ENCODE results near the gene AQP10.
"Not testable (repeated sequence)": the region's sequence is repeated elsewhere in the genome, so short reads cannot be mapped to it uniquely, and the experiment has no call there.

Gene AQP10, protein sequence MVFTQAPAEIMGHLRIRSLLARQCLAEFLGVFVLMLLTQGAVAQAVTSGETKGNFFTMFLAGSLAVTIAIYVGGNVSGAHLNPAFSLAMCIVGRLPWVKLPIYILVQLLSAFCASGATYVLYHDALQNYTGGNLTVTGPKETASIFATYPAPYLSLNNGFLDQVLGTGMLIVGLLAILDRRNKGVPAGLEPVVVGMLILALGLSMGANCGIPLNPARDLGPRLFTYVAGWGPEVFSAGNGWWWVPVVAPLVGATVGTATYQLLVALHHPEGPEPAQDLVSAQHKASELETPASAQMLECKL

GRCh38 chr1:154320882-154321608, at the start of gene AQP10:
Gene AQP10, plus strand, starts transcription at chr1:154321093. Its CDS starts 63 bp downstream, at chr1:154321156.
- DNase-seq (ENCODE audit: low read depth, low spot score) = no peak

- peak; percentile 84 for DNase-seq (ENCODE audit: low read depth, low spot score)
Observed at GRCh38 chr1:154272217-154272998, 48.5 kb upstream of the AQP10 start, which contains the start of gene HAX1. Gene HAX1, plus strand, starts transcription at chr1:154272629. Its CDS starts 95 bp downstream, at chr1:154272724.

DNA sequence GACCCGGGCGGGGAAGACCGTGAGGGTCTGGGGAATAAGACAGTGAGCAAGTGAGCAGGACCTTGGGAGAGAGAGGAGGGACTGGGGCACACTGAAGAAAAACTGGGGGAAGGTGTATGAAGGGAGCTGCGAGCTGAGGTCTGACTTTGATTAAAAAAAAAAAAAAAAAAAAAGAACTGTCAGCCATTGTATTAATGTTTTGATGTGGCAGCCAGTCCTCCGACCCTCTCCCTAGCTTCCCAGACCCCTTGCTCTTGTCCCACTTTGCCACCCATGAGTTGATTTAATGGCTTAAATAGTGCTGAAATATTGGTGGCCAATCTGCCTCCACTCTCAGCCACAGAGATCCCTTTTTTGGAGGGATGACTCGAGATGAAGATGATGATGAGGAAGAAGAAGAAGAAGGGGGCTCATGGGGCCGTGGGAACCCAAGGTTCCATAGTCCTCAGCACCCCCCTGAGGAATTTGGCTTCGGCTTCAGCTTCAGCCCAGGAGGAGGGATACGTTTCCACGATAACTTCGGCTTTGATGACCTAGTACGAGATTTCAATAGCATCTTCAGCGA, 47.8 kb upstream of the AQP10 start:
- DNase-seq (ENCODE audit: low read depth, low spot score) = no peak

DNA sequence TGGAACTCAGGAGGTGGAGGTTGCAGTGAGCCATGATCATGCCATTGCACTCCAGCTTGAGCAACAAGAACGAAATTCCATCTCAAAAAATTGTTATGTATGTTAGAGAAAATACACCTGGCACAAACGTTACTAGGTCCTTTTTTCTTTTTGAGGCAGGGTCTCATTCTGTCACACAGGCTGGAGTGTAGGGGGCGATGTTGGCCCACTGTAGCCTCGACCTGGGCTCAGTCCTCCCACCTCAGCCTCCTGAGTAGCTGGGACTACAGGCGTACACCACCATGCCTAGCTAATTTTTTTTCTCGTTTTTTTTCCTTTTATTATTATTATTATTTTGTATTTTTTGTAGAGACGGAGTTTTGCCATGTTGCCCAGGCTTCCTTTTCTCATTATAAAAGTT, 44.1 kb upstream of the AQP10 start:
- no peak for DNase-seq (ENCODE audit: low read depth, low spot score)

DNA sequence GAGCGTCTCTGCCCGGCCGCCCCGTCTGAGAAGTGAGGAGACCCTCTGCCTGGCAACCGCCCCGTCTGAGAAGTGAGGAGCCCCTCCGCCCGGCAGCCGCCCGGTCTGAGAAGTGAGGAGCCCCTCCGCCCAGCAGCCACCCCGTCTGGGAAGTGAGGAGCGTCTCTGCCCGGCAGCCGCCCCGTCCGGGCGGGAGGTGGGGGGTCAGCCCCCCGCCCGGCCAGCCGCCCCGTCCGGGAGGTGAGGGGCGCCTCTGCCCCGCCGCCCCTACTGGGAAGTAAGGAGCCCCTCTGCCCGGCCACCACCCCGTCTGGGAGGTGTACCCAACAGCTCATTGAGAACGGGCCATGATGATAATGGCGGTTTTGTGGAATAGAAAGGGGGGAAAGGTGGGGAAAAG, 33.3 kb upstream of the AQP10 start:
- DNase-seq (ENCODE audit: low read depth, low spot score) = not testable (repeated sequence)

DNA sequence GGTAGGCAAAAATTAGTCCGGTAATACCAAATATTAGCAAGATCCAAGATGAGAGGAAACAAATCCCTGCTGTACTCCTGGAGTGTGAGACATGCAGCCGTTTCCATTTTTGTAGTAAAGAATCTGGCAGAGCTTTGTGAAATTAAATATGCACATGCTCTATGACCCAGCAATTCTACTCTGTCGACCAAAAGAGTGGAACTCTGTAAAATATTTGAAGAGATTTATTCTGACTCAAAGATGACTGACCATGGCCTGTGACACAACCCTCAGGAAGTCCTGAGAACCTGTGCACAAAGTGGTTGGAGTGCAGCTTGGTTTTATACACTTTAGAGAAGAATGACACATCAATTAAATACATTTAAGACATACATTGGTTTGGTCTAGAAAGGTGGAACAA, 32.2 kb upstream of the AQP10 start:
- DNase-seq (ENCODE audit: low read depth, low spot score) = no peak

GRCh38 chr1:154290921-154291320, 30.0 kb upstream of the AQP10 start:
- no peak for DNase-seq (ENCODE audit: low read depth, low spot score)

GRCh38 chr1:154295408-154296235, 25.3 kb upstream of the AQP10 start:
- no peak for DNase-seq (ENCODE audit: low read depth, low spot score)

GRCh38 chr1:154301582-154301981, 19.3 kb upstream of the AQP10 start:
- DNase-seq (ENCODE audit: low read depth, low spot score) = no peak

- DNase-seq (ENCODE audit: low read depth, low spot score) = no peak
Observed at GRCh38 chr1:154304664-154305337, 16.1 kb upstream of the AQP10 start.

DNA sequence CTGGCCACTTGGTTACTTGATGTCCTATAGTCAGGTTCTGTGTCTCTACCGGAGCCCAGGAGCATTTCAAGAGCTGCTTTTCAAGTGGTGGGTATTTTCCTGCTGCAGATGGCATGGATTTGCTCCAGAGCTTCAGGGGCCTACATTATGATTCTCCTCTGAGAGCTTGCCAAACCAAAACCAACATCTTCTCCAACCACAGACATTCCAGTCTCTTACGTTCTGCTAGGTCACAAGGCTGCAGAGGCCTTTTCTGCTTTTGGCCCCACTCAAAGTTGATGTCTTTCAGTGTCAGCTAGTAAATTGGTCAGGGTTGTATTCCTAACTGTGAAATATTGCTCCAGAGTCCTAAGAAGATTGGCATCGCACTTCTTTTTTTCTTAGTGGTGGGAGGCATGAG, 14.7 kb upstream of the AQP10 start:
- no peak for DNase-seq (ENCODE audit: low read depth, low spot score)

DNA sequence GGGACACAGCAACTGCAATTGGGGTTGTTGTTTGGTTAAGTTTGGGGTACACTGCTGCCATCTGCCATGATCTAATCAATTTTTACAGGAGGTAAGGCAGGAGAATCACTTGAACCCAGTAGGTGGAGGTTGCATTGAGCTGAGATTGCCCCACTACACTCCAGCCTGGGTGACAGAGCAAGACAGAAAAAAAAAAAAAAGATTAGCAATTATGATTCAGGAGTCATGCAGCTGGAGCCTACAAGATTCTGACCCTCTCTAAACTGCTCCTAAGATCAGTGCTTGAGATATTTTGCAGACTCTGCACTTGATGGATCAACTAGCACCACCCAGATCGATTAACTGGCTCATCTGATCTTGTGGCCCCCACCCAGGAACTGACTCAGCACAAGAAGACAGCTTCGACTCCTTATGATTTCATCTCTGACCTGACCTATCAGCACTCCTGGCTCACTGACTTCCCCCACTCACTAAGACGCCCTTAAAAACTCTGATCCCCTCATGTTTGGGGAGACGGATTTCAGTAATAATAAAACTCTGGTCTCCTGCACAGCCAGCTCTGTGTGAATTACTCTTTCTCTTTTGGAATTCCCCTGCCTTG, 13.1 kb upstream of the AQP10 start:
- DNase-seq (ENCODE audit: low read depth, low spot score) = not testable (repeated sequence)

- not testable (repeated sequence) for DNase-seq (ENCODE audit: low read depth, low spot score)
Observed at GRCh38 chr1:154309136-154309535, 11.8 kb upstream of the AQP10 start.

- not testable (repeated sequence) for DNase-seq (ENCODE audit: low read depth, low spot score)
Observed at GRCh38 chr1:154312229-154313065, 8.4 kb upstream of the AQP10 start.

DNA sequence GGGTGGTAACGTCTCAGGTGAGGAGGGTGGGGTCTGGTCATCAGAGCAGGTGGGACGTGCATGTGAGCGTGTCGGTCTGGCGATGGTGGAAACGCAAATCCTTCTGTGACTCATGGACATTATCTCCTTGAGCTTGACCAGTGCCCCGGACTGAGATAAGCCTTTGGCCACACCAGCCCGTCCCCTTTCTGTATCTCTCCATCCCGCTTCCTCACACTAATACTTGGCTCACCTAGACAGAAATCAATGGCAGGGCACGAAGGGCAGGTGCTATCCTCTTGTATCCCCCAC, 7.9 kb upstream of the AQP10 start:
- DNase-seq (ENCODE audit: low read depth, low spot score) = no peak

DNA sequence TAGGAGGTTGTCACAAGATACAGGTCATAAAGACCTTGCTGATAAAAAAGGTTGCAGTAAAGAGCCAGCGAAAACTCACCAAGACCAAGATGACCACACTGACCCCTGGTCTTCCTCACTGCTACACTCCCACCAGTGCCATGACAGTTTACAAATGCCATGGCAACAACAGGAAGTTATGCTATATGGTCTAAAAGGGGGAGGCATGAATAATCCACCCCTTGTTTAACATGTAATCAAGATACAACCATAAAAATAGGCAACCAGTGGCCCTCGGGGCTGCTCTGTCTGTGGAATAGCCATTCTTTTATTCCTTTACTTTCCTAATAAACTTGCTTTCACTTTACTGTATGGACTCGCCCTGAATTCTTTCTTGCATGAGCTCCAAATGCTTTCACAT, 6.7 kb upstream of the AQP10 start:
- DNase-seq (ENCODE audit: low read depth, low spot score) = not testable (repeated sequence)

GRCh38 chr1:154316704-154317103, 4.2 kb upstream of the AQP10 start:
- no peak for DNase-seq (ENCODE audit: low read depth, low spot score)

GRCh38 chr1:154318386-154318785, 2.5 kb upstream of the AQP10 start:
- DNase-seq (ENCODE audit: low read depth, low spot score) = no peak

DNA sequence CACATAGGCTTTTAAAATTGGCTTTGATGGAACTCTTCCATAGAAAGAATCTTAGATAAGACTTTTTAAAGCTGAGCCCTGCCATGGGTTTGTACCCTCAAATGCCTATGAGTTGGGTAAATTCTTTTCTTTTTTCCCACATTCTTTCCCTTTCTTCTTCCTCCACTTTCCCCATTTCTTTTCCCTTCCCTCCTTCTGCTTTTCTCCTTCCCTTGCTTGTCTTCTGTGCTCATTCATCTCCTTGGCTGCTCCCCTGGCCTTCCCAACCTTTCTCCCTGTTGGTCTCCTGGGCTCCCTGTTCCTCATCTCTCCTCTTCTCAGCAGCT, 679 bp downstream of the AQP10 start:
- DNase-seq (ENCODE audit: low read depth, low spot score) = not testable (repeated sequence)

DNA sequence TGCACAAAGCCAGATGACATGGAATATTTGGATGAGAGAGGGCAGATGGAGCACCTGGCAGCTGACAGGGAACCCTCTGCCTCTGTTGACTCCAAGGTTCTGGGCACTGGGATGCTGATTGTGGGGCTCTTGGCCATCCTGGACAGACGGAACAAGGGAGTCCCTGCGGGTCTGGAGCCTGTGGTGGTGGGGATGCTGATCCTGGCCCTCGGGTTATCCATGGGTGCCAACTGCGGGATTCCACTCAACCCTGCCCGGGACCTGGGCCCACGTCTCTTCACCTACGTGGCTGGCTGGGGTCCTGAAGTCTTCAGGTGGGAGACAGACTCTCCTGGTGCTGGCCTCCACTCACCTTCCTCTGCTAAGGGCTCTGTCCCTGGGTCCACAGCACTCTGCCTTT, 2.6 kb downstream of the AQP10 start:
- DNase-seq (ENCODE audit: low read depth, low spot score) = no peak

Measured in iPS DF 19.7 (cell line).